Endodermal cell (in vitro differentiated cells): ENCODE measurements around the gene H6PD. TPM values are rescaled to one million over a fixed set of nuclear protein-coding genes. Genes with fewer than 3 reads are reported as not detected.
A peak's percentile ranks its signal among the peaks of the same experiment; 100 is the strongest.

Source experiments
- DNase-seq: peaks from one replicate; pipeline ENCODE4 v3.0.0-alpha.2; 2017
- H3K27ac ChIP-seq: 2 replicates; pipeline ENCODE4 v1.5.1; 2013; ENCODE audit warnings: mild to moderate bottlenecking, low read depth, low read length, moderate library complexity
- H3K27me3 ChIP-seq: 2 replicates; pipeline ENCODE4 v1.6.1; 2013; ENCODE audit warnings: mild to moderate bottlenecking, low read length, moderate library complexity; ENCODE audit not compliant: insufficient read depth, control insufficient read depth, poor library complexity, severe bottlenecking
- H3K36me3 ChIP-seq: 2 replicates; pipeline ENCODE4 v1.7.0; 2013; ENCODE audit warnings: mild to moderate bottlenecking, low read length, moderate library complexity; ENCODE audit not compliant: control insufficient read depth, insufficient read depth
- H3K4me1 ChIP-seq: one replicate; pipeline ENCODE4 v1.7.0; 2013; ENCODE audit warnings: low read length; ENCODE audit not compliant: control insufficient read depth, insufficient read depth
- H3K4me3 ChIP-seq: 2 replicates; pipeline ENCODE4 v1.5.1; 2013; ENCODE audit warnings: mild to moderate bottlenecking, low read length, moderate library complexity
- H3K9ac ChIP-seq: 2 replicates; pipeline ENCODE4 v1.6.1; 2013; ENCODE audit warnings: mild to moderate bottlenecking, low read length, moderate library complexity; ENCODE audit not compliant: poor library complexity, severe bottlenecking; ENCODE audit errors: extremely low read depth
- H3K9me3 ChIP-seq: 2 replicates; pipeline ENCODE4 v1.6.1; 2013; ENCODE audit warnings: mild to moderate bottlenecking, low read length, moderate library complexity; ENCODE audit not compliant: control insufficient read depth
- H3K27ac Mint-ChIP-seq: 2 replicates; pipeline ENCODE4 v1.8.0; 2020; ENCODE audit warnings: mixed read lengths
- H3K27me3 Mint-ChIP-seq: 2 replicates; pipeline ENCODE4 v1.8.0; 2021; ENCODE audit warnings: mild to moderate bottlenecking, mixed read lengths; ENCODE audit not compliant: insufficient read depth
- H3K36me3 Mint-ChIP-seq: 2 replicates; pipeline ENCODE4 v1.8.0; 2020; ENCODE audit warnings: low read depth, mixed read lengths
- H3K4me1 Mint-ChIP-seq: 2 replicates; pipeline ENCODE4 v1.8.0; 2020; ENCODE audit warnings: mixed read lengths
- H3K4me3 Mint-ChIP-seq: 2 replicates; pipeline ENCODE4 v1.8.0; 2020; ENCODE audit warnings: mild to moderate bottlenecking, moderate library complexity, mixed read lengths
- H3K9me3 Mint-ChIP-seq: 2 replicates; pipeline ENCODE4 v1.8.0; 2020; ENCODE audit warnings: mild to moderate bottlenecking, mixed read lengths
- CTCF ChIP-seq: fragments of 200-600 bp; sonication (generic); conservative IDR thresholded peaks from 2 replicates; pipeline ENCODE4 v1.5.0; 2021; ENCODE audit warnings: antibody characterized with exemption, mild to moderate bottlenecking
- WGBS, 2 experiments: methylation state at CpG; one replicate each; pipeline versions ENCODE4 v1.1.5 to v1.1.7; 2013; ENCODE audit warnings: missing lambda C conversion rate in 2 of 2, mixed read lengths in 1 of 2; ENCODE audit not compliant: insufficient coverage in 1 of 2, insufficient read length in 1 of 2; 5-methylcytosine and 5-hydroxymethylcytosine counted together
- total RNA-seq, 2 donors: library from RNA; stranded (reverse); fragmentation: NEBNext Ultra II Directional in 1 of 2; extraction: Animal tissue kit (Norgen Biotek cat#: 25700) in 1 of 2; gene quantifications; 2 replicates in 1 of 2; 3 replicates in 1 of 2; pipeline ENCODE4 v1.2.1, GENCODE V29; 2021

Gene H6PD
- total RNA-seq, 2 donors from 2014 or later: 21.5 to 34.4 TPM

DNA sequence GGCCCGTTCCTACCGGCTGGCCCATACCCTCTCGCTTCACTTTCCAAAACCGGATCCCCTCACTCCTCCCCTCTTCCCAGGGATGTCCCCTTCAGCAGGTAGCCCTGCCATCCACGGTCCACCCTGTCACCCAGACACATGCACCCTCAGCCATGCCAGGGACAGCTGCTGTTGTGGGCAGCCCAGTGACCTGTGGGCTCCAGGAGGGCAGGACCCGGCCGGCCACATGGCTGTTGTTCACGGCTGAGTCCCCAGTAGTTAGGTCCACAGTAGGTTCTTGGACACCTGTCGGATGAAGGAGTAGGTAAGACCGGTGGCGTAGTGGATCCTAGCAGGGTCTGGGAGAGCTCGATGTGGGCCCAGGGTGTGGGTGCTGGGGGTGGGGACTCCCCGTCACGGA lies 70.6 kb downstream of the H6PD start:
- H3K27ac ChIP-seq: no peak overlapping the region
- Mint-ChIP-seq H3K27me3 (no peaks in the 10 kb centered on the region), H3K27ac (peak overlapping the region; percentile 60), H3K9me3 (no peaks in the 10 kb centered on the region), H3K4me1 (peaks cover 10% of the 10 kb centered on the region), H3K4me3 (no peak overlapping the region), H3K36me3 (peaks cover 6% of the 10 kb centered on the region)
- peaks cover 6% of the 10 kb centered on the region for H3K36me3 ChIP-seq
- no peaks in the 10 kb centered on the region for H3K9me3 ChIP-seq
- H3K4me1 ChIP-seq: no peaks in the 10 kb centered on the region
- no peaks in the 10 kb centered on the region for H3K27me3 ChIP-seq
- no peak for TF ChIP-seq CTCF
- 94% methylated on average over 7 to 14 of the region's 14 CpGs for WGBS, 2 experiments
- DNase-seq: no peak
- no peak overlapping the region for H3K9ac ChIP-seq
- H3K4me3 ChIP-seq: no peak overlapping the region

GRCh38 chr1:9306006-9306405 lies 71.4 kb downstream of the H6PD start:
- no peaks in the 10 kb centered on the region for H3K36me3 Mint-ChIP-seq
- H3K4me1 Mint-ChIP-seq: peaks cover 16% of the 10 kb centered on the region
- H3K27ac Mint-ChIP-seq: no peak overlapping the region

DNA sequence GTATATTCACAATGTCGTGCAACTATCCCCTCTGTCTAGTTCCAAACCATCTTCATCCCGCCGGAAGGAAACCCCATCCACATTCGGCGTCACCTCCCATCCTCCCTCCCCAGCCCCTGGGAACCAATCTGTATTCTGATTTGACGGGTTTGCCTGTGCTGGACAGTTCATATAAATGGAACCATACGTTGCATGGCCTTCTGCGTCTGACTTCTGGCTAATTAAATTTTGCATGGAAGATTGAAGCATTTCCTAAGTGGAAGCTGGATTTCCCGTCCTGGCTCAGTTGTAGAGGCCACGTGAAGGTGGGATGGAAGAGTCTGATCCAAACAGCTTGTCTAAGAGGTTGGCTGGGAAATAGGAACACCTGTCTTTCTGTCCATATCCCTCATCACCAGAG lies 72.7 kb downstream of the H6PD start:
- no peaks in the 10 kb centered on the region for H3K27me3 ChIP-seq
- Mint-ChIP-seq H3K4me3 (no peak overlapping the region), H3K36me3 (no peaks in the 10 kb centered on the region), H3K27ac (no peak overlapping the region), H3K9me3 (no peaks in the 10 kb centered on the region), H3K4me1 (peaks cover 27% of the 10 kb centered on the region), H3K27me3 (no peaks in the 10 kb centered on the region)
- H3K4me1 ChIP-seq: peaks cover 7% of the 10 kb centered on the region
- no peak for TF ChIP-seq CTCF
- no peak for DNase-seq
- no peaks in the 10 kb centered on the region for H3K36me3 ChIP-seq
- H3K9me3 ChIP-seq: no peaks in the 10 kb centered on the region
- WGBS, 2 experiments: 95 to 96% methylated on average over 8 to 10 of the region's 10 CpGs
- no peak overlapping the region for H3K9ac ChIP-seq
- H3K27ac ChIP-seq: no peak overlapping the region
- no peak overlapping the region for H3K4me3 ChIP-seq

More at GRCh38 chr1:9306006-9306405, 71.4 kb downstream of the H6PD start:
- Mint-ChIP-seq H3K4me3 (no peak overlapping the region), H3K9me3 (no peaks in the 10 kb centered on the region), H3K27me3 (no peaks in the 10 kb centered on the region)
- Histone ChIP-seq H3K9ac (no peak overlapping the region), H3K36me3 (no peaks in the 10 kb centered on the region), H3K27me3 (no peaks in the 10 kb centered on the region), H3K4me3 (no peak overlapping the region), H3K4me1 (no peaks in the 10 kb centered on the region), H3K9me3 (no peaks in the 10 kb centered on the region), H3K27ac (no peak overlapping the region)
- 91 to 96% methylated on average over 9 to 14 of the region's 14 CpGs for WGBS, 2 experiments
- no peak for DNase-seq
- no peak for TF ChIP-seq CTCF
